ENCODE data around the gene DHRS3.

The DHRS3 gene

DNA sequence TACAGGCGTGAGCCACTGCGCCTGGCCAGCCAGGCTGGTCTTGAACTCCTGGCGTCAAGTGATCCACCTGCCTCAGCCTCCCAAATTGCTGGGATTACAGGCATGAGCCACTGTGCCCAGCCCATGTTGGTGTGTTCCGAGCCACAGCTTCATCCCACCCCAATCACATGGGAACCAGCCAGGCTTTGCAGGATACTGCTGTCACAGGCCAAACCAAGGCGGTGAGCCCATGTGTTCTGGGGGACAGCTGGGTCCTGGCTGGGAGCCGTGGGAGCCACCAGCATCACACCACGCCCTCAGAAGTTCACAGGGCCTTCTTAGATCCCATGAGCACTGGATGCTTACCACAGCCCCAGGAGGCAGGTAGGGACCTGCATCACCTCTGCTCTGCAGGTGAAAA, 56.9 kb downstream of the DHRS3 start:
- H3K4me3 ChIP-seq (ENCODE audit: control insufficient read depth, low read depth, low read length): no peak overlapping the region
- TF ChIP-seq, protein P1, sequence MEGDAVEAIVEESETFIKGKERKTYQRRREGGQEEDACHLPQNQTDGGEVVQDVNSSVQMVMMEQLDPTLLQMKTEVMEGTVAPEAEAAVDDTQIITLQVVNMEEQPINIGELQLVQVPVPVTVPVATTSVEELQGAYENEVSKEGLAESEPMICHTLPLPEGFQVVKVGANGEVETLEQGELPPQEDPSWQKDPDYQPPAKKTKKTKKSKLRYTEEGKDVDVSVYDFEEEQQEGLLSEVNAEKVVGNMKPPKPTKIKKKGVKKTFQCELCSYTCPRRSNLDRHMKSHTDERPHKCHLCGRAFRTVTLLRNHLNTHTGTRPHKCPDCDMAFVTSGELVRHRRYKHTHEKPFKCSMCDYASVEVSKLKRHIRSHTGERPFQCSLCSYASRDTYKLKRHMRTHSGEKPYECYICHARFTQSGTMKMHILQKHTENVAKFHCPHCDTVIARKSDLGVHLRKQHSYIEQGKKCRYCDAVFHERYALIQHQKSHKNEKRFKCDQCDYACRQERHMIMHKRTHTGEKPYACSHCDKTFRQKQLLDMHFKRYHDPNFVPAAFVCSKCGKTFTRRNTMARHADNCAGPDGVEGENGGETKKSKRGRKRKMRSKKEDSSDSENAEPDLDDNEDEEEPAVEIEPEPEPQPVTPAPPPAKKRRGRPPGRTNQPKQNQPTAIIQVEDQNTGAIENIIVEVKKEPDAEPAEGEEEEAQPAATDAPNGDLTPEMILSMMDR (conservative IDR thresholded peaks at IDR 0.05; ENCODE audit: control insufficient read depth, insufficient read depth, low read depth, low read length): no peak
- DNase-seq (ENCODE audit: low read depth): no peak

DNA sequence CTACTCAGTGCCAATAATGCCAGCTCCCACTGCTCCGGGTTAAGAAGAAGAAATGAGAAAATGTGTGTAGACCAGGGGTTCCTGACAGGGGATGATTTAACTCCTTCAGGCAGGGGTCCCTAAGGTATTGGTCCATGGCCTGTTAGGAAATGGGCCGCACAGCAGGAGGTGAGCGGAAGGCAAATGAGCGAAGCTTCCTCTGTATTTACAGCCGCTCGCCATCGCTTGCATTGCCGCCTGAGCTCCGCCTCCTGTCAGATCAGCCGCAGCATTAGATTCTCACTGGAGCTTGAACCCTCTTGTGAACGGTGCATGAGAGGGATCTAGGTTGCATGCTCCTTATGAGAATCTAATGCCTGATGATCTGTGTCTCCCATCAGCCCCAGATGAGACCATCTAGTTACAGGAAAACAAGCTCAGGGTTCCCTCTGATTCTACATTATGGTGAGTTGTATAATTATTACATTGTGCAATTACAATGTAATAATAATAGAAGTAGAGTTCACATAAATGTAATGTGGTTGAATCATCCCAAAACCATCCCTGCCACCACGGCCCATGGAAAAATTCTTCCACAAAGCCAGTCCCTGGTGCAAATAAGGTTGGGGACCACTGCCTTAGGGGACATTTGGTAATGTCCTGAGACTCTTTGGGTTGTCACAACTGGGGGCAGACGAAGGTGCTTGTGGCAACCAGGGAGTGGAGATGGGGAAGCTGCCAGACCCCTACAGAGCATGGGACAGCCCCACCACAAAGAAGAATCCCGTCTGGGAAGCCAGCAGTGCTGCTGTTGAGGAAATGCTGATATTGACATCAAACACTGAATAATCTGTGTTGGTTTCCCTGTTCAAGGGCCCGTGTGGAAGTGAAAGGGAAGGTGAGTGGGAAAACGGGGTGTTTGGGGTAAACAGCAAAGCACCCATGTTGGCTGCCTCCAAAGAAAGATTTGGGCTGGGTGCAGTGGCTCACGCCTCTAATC, 60.8 kb downstream of the DHRS3 start:
- DNase-seq (ENCODE audit: low read depth): peak; percentile 30
- TF ChIP-seq, protein P1 (conservative IDR thresholded peaks at IDR 0.05; ENCODE audit: control insufficient read depth, insufficient read depth, low read depth, low read length): no peak
- H3K4me3 ChIP-seq (ENCODE audit: control insufficient read depth, low read depth, low read length): no peak overlapping the region

GRCh38 chr1:12556368-12556930, 61.6 kb downstream of the DHRS3 start:
- TF ChIP-seq, protein P1 (conservative IDR thresholded peaks at IDR 0.05; ENCODE audit: control insufficient read depth, insufficient read depth, low read depth, low read length): no peak
- no peak overlapping the region for H3K4me3 ChIP-seq (ENCODE audit: control insufficient read depth, low read depth, low read length)
- peak; percentile 63 for DNase-seq (ENCODE audit: low read depth)

GRCh38 chr1:12555411-12556367, 62.3 kb downstream of the DHRS3 start:
- H3K4me3 ChIP-seq (ENCODE audit: control insufficient read depth, low read depth, low read length): no peak overlapping the region
- no peak for DNase-seq (ENCODE audit: low read depth)
- TF ChIP-seq, protein P1 (conservative IDR thresholded peaks at IDR 0.05; ENCODE audit: control insufficient read depth, insufficient read depth, low read depth, low read length): no peak

DNA sequence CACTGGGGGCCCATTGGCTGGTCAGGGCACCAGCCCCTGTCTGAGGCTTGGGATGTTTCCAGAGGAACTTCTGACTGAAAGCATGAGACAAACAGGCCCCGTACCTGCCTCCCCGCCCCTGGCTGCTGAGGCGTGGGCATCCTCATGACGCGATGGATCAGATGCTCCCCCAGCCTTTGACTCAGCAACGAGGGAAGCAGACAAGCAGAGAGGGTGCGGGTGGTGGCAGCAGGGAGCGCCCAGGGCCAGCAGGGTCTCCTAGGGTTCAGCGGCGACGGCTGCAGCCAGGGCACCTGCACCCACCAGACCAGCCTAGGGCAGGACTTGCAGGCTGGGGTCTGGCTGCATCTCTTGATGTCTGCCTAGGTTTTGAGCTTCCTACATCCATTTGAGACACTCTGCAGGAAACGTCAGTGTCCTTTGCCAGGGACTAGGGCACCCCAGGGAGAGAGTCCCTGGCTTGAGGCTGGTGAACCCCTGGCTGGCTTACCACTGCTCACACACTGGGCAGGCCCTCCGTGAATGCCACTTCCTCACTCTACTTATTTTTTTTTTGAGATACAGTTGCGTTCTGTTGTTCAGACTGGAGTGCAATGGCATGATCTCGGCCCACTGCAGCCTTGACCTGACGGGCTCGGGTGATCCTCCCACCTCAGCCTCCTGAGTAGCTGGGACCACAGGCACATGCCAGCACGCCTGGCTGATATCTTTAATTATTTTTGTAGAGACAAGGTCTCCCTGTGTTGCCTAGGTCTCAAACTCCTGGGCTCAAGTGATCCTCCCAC, 63.3 kb downstream of the DHRS3 start:
- no peak for DNase-seq (ENCODE audit: low read depth)
- TF ChIP-seq, protein P1 (conservative IDR thresholded peaks at IDR 0.05; ENCODE audit: control insufficient read depth, insufficient read depth, low read depth, low read length): no peak
- no peak overlapping the region for H3K4me3 ChIP-seq (ENCODE audit: control insufficient read depth, low read depth, low read length)

Data from fibroblast of mammary gland (primary cell).